CD4-positive, alpha-beta memory T cell (primary cell): ENCODE data around the gene RHOU. TPM values are rescaled to one million over a fixed set of nuclear protein-coding genes. Genes with fewer than 3 reads are reported as not detected.

Experiments
- CTCF ChIA-PET: fragments of 350-600 bp; sonication (Branson Sonifier 250); formaldehyde crosslinking; loops from one replicate; lab custom pipeline; 2021; ENCODE audit warnings: inconsistent platforms; ENCODE audit not compliant: partially characterized antibody; lab: Charles Lee
- POLR2A ChIA-PET: fragments of 350-600 bp; sonication (Branson Sonifier 250); formaldehyde crosslinking; loops from one replicate; lab custom pipeline; 2021; ENCODE audit not compliant: partially characterized antibody; lab: Charles Lee
- DNase-seq, 5 donors: peaks; one replicate each; pipeline versions ENCODE4 v3.0.0 to v3.0.0-alpha.2; 2020 to 2022; ENCODE audit warnings: mixed read lengths in 1 of 5
- H3K27ac ChIP-seq: one replicate; pipeline ENCODE4 v1.7.0; 2013; ENCODE audit warnings: low read depth, low read length
- H3K27me3 ChIP-seq: 2 replicates; pipeline ENCODE4 v1.7.0; 2013; ENCODE audit warnings: mild to moderate bottlenecking, low read length, moderate library complexity; ENCODE audit not compliant: insufficient read depth
- H3K36me3 ChIP-seq: 2 replicates; pipeline ENCODE4 v1.7.0; 2013; ENCODE audit warnings: mild to moderate bottlenecking, low read length, moderate library complexity; ENCODE audit not compliant: insufficient read depth
- H3K4me1 ChIP-seq: 2 replicates; pipeline ENCODE4 v1.7.0; 2013; ENCODE audit warnings: mild to moderate bottlenecking, low read length, moderate library complexity; ENCODE audit not compliant: insufficient read depth
- H3K4me3 ChIP-seq, 2 donors: one replicate each; pipeline ENCODE4 v1.7.0; 2013; ENCODE audit warnings: low read length in 2 of 2, mild to moderate bottlenecking in 1 of 2
- H3K9me3 ChIP-seq, 2 donors: one replicate each; pipeline ENCODE4 v1.7.0; 2013; ENCODE audit warnings: low read length in 2 of 2, control low read depth in 1 of 2; ENCODE audit not compliant: control insufficient read depth in 1 of 2
- H3K27ac Mint-ChIP-seq, 7 donors: one replicate each; pipeline ENCODE4 v1.8.0; 2020 to 2021; ENCODE audit warnings: mixed read lengths in 7 of 7, mild to moderate bottlenecking in 6 of 7, inconsistent platforms in 3 of 7, moderate library complexity in 3 of 7
- H3K27me3 Mint-ChIP-seq, 2 donors: one replicate each; pipeline ENCODE4 v1.8.0; 2020 to 2021; ENCODE audit warnings: mixed read lengths in 2 of 2
- H3K36me3 Mint-ChIP-seq, 2 donors: one replicate each; pipeline ENCODE4 v1.8.0; 2020 to 2021; ENCODE audit warnings: mixed read lengths in 2 of 2, inconsistent platforms in 1 of 2, mild to moderate bottlenecking in 1 of 2
- H3K4me1 Mint-ChIP-seq, 4 donors: one replicate each; pipeline ENCODE4 v1.8.0; 2020 to 2021; ENCODE audit warnings: mixed read lengths in 4 of 4, mild to moderate bottlenecking in 1 of 4
- H3K4me3 Mint-ChIP-seq, 8 donors: one replicate each; pipeline ENCODE4 v1.8.0; 2020 to 2021; ENCODE audit warnings: mixed read lengths in 8 of 8, mild to moderate bottlenecking in 7 of 8, moderate library complexity in 6 of 8, inconsistent platforms in 3 of 8
- H3K9me3 Mint-ChIP-seq, 8 donors: one replicate each; pipeline ENCODE4 v1.8.0; 2020 to 2021; ENCODE audit warnings: mixed read lengths in 8 of 8, mild to moderate bottlenecking in 5 of 8, inconsistent platforms in 3 of 8, moderate library complexity in 1 of 8
- intact Hi-C: fragments of 100-400 bp; cut with micrococcal nuclease; formaldehyde crosslinking; loops from one replicate; pipeline ENCODE4 v1.15.1; 2023
- polyA plus RNA-seq, 2 donors: library from polyadenylated mRNA; unstranded; fragments of 300-500 nt; fragmentation: Illumina TruSeq; gene quantifications; one replicate each; pipeline ENCODE4 v1.2.3, GENCODE V29; 2021
- total RNA-seq, 2 experiments: library from RNA; stranded (reverse); gene quantifications; one replicate each; pipeline ENCODE4 v1.2.3, GENCODE V29; 2021

Gene RHOU
- total and polyA plus RNA-seq, 4 experiments from 2014 or later: 0.29 to 4.1 (median 2.0) TPM

GRCh38 chr1:228736844-228737445, 1.7 kb downstream of the RHOU start:
- Mint-ChIP-seq H3K36me3 (peaks cover 7 to 13% of the 10 kb centered on the region in 2 donors), H3K4me1 (peaks cover 22 to 46% (median 30%) of the 10 kb centered on the region in 4 donors), H3K27ac (peak overlapping the region; percentile 7 to 91 (median 84)), H3K27me3 (no peaks in the 10 kb centered on the region), H3K9me3 (no peaks in the 10 kb centered on the region), H3K4me3 (peak overlapping the region; percentile 89 to 96 (median 92))
- DNase-seq: no peak
- Histone ChIP-seq H3K4me3 (peak overlapping the region; percentile 37 to 67), H3K27me3 (no peaks in the 10 kb centered on the region), H3K4me1 (peaks cover 32% of the 10 kb centered on the region), H3K9me3 (no peaks in the 10 kb centered on the region), H3K36me3 (no peaks in the 10 kb centered on the region), H3K27ac (peak overlapping the region; percentile 41)
- intact Hi-C loops: loop anchor here (5.0 kb wide), 3 partner anchors 55 to 605 kb away; partner anchors contain the start of gene CCSAP
- POLR2A ChIA-PET: interaction anchor here (0.8 to 3.4 kb wide), 9 partner anchors 11 to 518 kb away, joined by 3 to 26 read pairs (median 4); no protein-coding TSS in a partner anchor
- CTCF ChIA-PET: interaction anchor here (0.7 to 9.0 kb wide), 18 partner anchors 12 to 851 kb away, joined by 3 to 166 read pairs (median 3); partner anchors contain the start of gene NUP133

GRCh38 chr1:228737601-228738041, 2.3 kb downstream of the RHOU start:
- peak overlapping the region in 1 of 2 donors; percentile 47 for H3K4me3 ChIP-seq
- DNase-seq: peak in 1 of 5 donors; percentile 16
- Mint-ChIP-seq H3K36me3 (peaks cover 13 to 18% of the 10 kb centered on the region in 2 donors), H3K4me3 (peak overlapping the region; percentile 74 to 96 (median 92)), H3K27ac (peak overlapping the region; percentile 78 to 91 (median 84)), H3K4me1 (peaks cover 24 to 49% (median 33%) of the 10 kb centered on the region in 4 donors), H3K9me3 (no peaks in the 10 kb centered on the region), H3K27me3 (no peaks in the 10 kb centered on the region)
- ChIA-PET POLR2A (interaction anchor here (0.8 to 1.4 kb wide), 3 partner anchors 11 to 27 kb away, joined by 3 to 4 read pairs (median 3); no protein-coding TSS in a partner anchor), CTCF (interaction anchor here (1.2 to 9.0 kb wide), 7 partner anchors 44 to 770 kb away, joined by 3 to 166 read pairs (median 3); partner anchors contain the start of gene NUP133)
- no peaks in the 10 kb centered on the region for H3K27me3 ChIP-seq
- peaks cover 32% of the 10 kb centered on the region for H3K4me1 ChIP-seq
- intact Hi-C loops: loop anchor here (5.0 kb wide), 3 partner anchors 55 to 605 kb away; partner anchors contain the start of gene CCSAP
- peak overlapping the region; percentile 41 for H3K27ac ChIP-seq
- H3K36me3 ChIP-seq: no peaks in the 10 kb centered on the region
- H3K9me3 ChIP-seq: no peaks in the 10 kb centered on the region

DNA sequence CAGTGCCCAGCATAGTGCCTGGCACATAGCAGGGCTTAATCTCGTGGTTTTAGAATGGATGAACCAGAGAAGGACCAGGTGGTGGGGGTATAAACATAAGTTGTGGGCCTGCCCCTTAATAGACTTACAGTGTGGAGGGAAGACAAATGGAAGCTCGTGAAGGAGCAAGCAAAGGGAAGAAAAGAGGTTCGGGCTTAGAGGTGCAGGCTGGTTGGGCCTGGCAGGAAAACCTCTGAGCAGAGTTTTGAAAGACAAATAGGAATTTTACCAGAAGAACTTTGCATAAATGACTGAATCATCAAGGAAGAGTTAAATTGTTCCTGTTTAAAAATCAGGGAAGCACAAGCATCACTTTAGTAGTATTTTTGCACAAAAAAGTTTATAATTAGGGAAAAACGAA, 4.5 kb downstream of the RHOU start:
- Histone ChIP-seq H3K27me3 (no peaks in the 10 kb centered on the region), H3K4me1 (peaks cover 29% of the 10 kb centered on the region), H3K36me3 (peaks cover 4% of the 10 kb centered on the region), H3K4me3 (no peak overlapping the region), H3K9me3 (no peaks in the 10 kb centered on the region), H3K27ac (no peak overlapping the region)
- no peak for DNase-seq
- ChIA-PET POLR2A (no interaction called here), CTCF (interaction anchor here (1.4 to 9.0 kb wide), 2 partner anchors 91 to 488 kb away, joined by 4 to 166 read pairs; no protein-coding TSS in a partner anchor)
- H3K9me3 Mint-ChIP-seq: no peaks in the 10 kb centered on the region
- intact Hi-C loops: loop anchor here (5.0 kb wide), 3 partner anchors 52 to 602 kb away; partner anchors contain the start of gene CCSAP
- H3K27me3 Mint-ChIP-seq: no peaks in the 10 kb centered on the region
- H3K4me1 Mint-ChIP-seq: peaks cover 21 to 46% (median 29%) of the 10 kb centered on the region in 4 donors
- H3K36me3 Mint-ChIP-seq: peaks cover 27 to 37% of the 10 kb centered on the region in 2 donors
- peak overlapping the region in 6 of 7 donors; percentile 46 to 84 (median 69) for H3K27ac Mint-ChIP-seq
- H3K4me3 Mint-ChIP-seq: peak overlapping the region in 4 of 8 donors; percentile 8 to 49 (median 23)

- no peak overlapping the region for H3K27ac ChIP-seq
- H3K4me1 ChIP-seq: peaks cover 28% of the 10 kb centered on the region
- CTCF ChIA-PET: interaction anchor here (0.5 to 9.0 kb wide), 3 partner anchors 25 to 488 kb away, joined by 3 to 166 read pairs (median 4); no protein-coding TSS in a partner anchor
- no peaks in the 10 kb centered on the region for H3K9me3 Mint-ChIP-seq
- H3K9me3 ChIP-seq: no peaks in the 10 kb centered on the region
- H3K27me3 ChIP-seq: no peaks in the 10 kb centered on the region
- intact Hi-C loops: no loop called here
- peaks cover 27 to 37% of the 10 kb centered on the region in 2 donors for H3K36me3 Mint-ChIP-seq
- POLR2A ChIA-PET: no interaction called here
- peak overlapping the region in 2 of 7 donors; percentile 32 to 65 for H3K27ac Mint-ChIP-seq
- H3K4me3 Mint-ChIP-seq: peak overlapping the region in 1 of 8 donors; percentile 53
- H3K4me1 Mint-ChIP-seq: peaks cover 21 to 46% (median 29%) of the 10 kb centered on the region in 4 donors
- no peak for DNase-seq
- no peaks in the 10 kb centered on the region for H3K27me3 Mint-ChIP-seq
- H3K36me3 ChIP-seq: peaks cover 4% of the 10 kb centered on the region
- H3K4me3 ChIP-seq: no peak overlapping the region
These were observed 5.5 kb downstream of the RHOU start for GRCh38 chr1:228740543-228741317.

- Histone ChIP-seq H3K9me3 (no peaks in the 10 kb centered on the region), H3K27ac (no peak overlapping the region), H3K36me3 (peaks cover 4% of the 10 kb centered on the region), H3K4me3 (no peak overlapping the region), H3K27me3 (no peaks in the 10 kb centered on the region), H3K4me1 (peaks cover 17% of the 10 kb centered on the region)
- peaks cover 31% of the 10 kb centered on the region in 2 donors for H3K36me3 Mint-ChIP-seq
- H3K4me3 Mint-ChIP-seq: peak overlapping the region in 1 of 8 donors; percentile 1
- H3K27ac Mint-ChIP-seq: peak overlapping the region in 3 of 7 donors; percentile 48 to 70 (median 65)
- CTCF ChIA-PET: interaction anchor here (1.2 to 2.1 kb wide), 2 partner anchors 10 to 485 kb away, joined by 3 to 7 read pairs; no protein-coding TSS in a partner anchor
- no peaks in the 10 kb centered on the region for H3K9me3 Mint-ChIP-seq
- POLR2A ChIA-PET: no interaction called here
- intact Hi-C loops: no loop called here
- peaks cover 14 to 46% (median 23%) of the 10 kb centered on the region in 4 donors for H3K4me1 Mint-ChIP-seq
- no peaks in the 10 kb centered on the region for H3K27me3 Mint-ChIP-seq
- no peak for DNase-seq
These were observed 7.1 kb downstream of the RHOU start for GRCh38 chr1:228742281-228742860.

- H3K27ac ChIP-seq: no peak overlapping the region
These were observed 8.1 kb downstream of the RHOU start for GRCh38 chr1:228743405-228743804.

More at GRCh38 chr1:228743405-228743804, 8.1 kb downstream of the RHOU start:
- peaks cover 31% of the 10 kb centered on the region in 2 donors for H3K36me3 Mint-ChIP-seq
- CTCF ChIA-PET: interaction anchor here (1.1 to 2.1 kb wide), 4 partner anchors 11 to 487 kb away, joined by 3 to 7 read pairs (median 3); no protein-coding TSS in a partner anchor
- Histone ChIP-seq H3K4me1 (peaks cover 16% of the 10 kb centered on the region), H3K4me3 (no peak overlapping the region), H3K36me3 (peaks cover 4% of the 10 kb centered on the region), H3K9me3 (no peaks in the 10 kb centered on the region), H3K27me3 (no peaks in the 10 kb centered on the region)
- peak overlapping the region in 2 of 8 donors; percentile 22 to 41 for H3K4me3 Mint-ChIP-seq
- peak overlapping the region in 4 of 7 donors; percentile 6 to 89 (median 18) for H3K27ac Mint-ChIP-seq
- no peaks in the 10 kb centered on the region for H3K27me3 Mint-ChIP-seq
- POLR2A ChIA-PET: no interaction called here
- no peak for DNase-seq
- no peaks in the 10 kb centered on the region for H3K9me3 Mint-ChIP-seq
- H3K4me1 Mint-ChIP-seq: peaks cover 14 to 46% (median 20%) of the 10 kb centered on the region in 4 donors
- intact Hi-C loops: no loop called here
